ENCODE measurements around the gene GATM. TPM values are rescaled to one million over a fixed set of nuclear protein-coding genes. Genes with fewer than 3 reads are reported as not detected.

GATM gene
- total RNA-seq, 1 experiment from 2014 or later = 4.2 TPM

GRCh38 chr15:45347033-45347432, 31.3 kb downstream of the GATM start:
- Mint-ChIP-seq H3K27me3 (ENCODE audit: unreplicated experiment) (no peaks in the 10 kb centered on the region), H3K27ac (ENCODE audit: unreplicated experiment) (peak overlapping the region; percentile 21), H3K4me1 (ENCODE audit: low read depth, unreplicated experiment) (peaks cover 42% of the 10 kb centered on the region), H3K36me3 (ENCODE audit: insufficient read depth, unreplicated experiment) (peaks cover 4% of the 10 kb centered on the region), H3K4me3 (ENCODE audit: low read depth, unreplicated experiment) (no peak overlapping the region), H3K9me3 (ENCODE audit: low read depth, unreplicated experiment) (no peaks in the 10 kb centered on the region)
- no TSS peak for BruUV-seq (replicated peaks)
- no peak for TF ChIP-seq CTCF (IDR thresholded peaks at IDR 0.05; ENCODE audit: unreplicated experiment)
- peak; percentile 12 for DNase-seq
- intact Hi-C loops (cut with micrococcal nuclease; ENCODE audit: unreplicated experiment) = loop anchor here (5.0 to 10.0 kb wide), 2 partner anchors 40 to 48 kb away; no protein-coding TSS in a partner anchor
- CTCF ChIA-PET = no interaction called here

DNA sequence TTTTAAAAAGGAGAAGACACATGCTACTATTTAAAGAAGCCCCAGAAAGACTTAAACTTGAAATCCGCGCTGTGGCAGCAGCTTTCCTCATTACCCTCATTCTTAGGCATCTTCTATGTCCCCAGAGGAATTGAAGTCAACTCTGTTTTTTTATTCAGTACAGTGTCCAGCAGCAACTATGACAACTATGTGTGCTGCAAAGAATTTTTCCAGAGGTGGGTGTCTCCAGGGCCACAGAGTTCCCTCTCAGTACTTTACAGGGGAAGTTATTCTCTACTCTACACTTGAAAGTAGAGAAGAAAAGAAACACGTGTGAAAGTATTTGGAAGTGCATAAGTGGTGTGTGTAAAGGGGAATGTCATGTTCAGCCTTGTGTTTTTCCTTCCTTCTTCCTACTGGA, 32.0 kb downstream of the GATM start:
- Mint-ChIP-seq H3K36me3 (ENCODE audit: insufficient read depth, unreplicated experiment) (peaks cover 4% of the 10 kb centered on the region), H3K27ac (ENCODE audit: unreplicated experiment) (peak overlapping the region; percentile 21), H3K9me3 (ENCODE audit: low read depth, unreplicated experiment) (no peaks in the 10 kb centered on the region), H3K27me3 (ENCODE audit: unreplicated experiment) (no peaks in the 10 kb centered on the region), H3K4me3 (ENCODE audit: low read depth, unreplicated experiment) (no peak overlapping the region), H3K4me1 (ENCODE audit: low read depth, unreplicated experiment) (peaks cover 42% of the 10 kb centered on the region)
- intact Hi-C loops (cut with micrococcal nuclease; ENCODE audit: unreplicated experiment) = loop anchor here (5.0 to 10.0 kb wide), 2 partner anchors 39 to 48 kb away; no protein-coding TSS in a partner anchor
- CTCF ChIA-PET = no interaction called here
- no peak for DNase-seq
- BruUV-seq (replicated peaks) = no TSS peak
- no peak for TF ChIP-seq CTCF (IDR thresholded peaks at IDR 0.05; ENCODE audit: unreplicated experiment)

DNA sequence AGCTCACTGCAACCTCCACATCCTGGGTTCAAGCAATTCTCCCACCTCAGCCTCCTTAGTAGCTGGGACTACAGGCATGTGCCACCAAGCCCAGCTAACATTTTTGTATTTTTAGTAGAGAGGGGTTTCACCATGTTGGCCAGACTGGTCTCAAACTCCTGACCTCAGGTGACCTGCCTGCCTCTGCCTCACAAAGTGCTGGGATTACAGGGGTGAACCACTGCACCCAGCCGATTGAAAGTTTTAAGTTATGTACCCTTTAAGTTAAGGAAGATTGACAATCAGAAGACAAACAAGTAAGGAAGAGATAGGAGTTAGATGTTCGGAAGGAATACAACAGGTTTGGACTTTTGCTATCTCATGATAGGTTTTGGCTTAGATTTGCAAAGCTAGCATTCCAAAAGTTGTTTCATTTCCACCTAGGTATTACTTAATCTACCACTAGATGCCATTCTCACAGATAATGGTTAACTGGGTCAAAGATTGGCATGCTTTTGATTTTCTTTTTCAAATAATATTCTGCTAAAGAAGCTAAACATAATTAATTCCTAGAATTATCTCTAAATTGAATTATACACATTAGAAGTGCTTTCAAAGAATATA, 35.0 kb downstream of the GATM start:
- no peak overlapping the region for H3K4me3 Mint-ChIP-seq (ENCODE audit: low read depth, unreplicated experiment)
- intact Hi-C loops (cut with micrococcal nuclease; ENCODE audit: unreplicated experiment) = loop anchor here (10.0 kb wide), 1 partner anchor 51 kb away; no protein-coding TSS in a partner anchor
- CTCF ChIA-PET = interaction anchor here (1.5 kb wide), 1 partner anchor 35 kb away, joined by 4 read pairs; the partner anchor contains the start of gene GATM
- H3K4me1 Mint-ChIP-seq (ENCODE audit: low read depth, unreplicated experiment) = peaks cover 32% of the 10 kb centered on the region
- H3K9me3 Mint-ChIP-seq (ENCODE audit: low read depth, unreplicated experiment) = no peaks in the 10 kb centered on the region
- no peaks in the 10 kb centered on the region for H3K27me3 Mint-ChIP-seq (ENCODE audit: unreplicated experiment)
- DNase-seq = no peak
- no peak for TF ChIP-seq CTCF (IDR thresholded peaks at IDR 0.05; ENCODE audit: unreplicated experiment)
- no peak overlapping the region for H3K27ac Mint-ChIP-seq (ENCODE audit: unreplicated experiment)
- H3K36me3 Mint-ChIP-seq (ENCODE audit: insufficient read depth, unreplicated experiment) = peaks cover 4% of the 10 kb centered on the region
- BruUV-seq (replicated peaks) = no TSS peak

- no peaks in the 10 kb centered on the region for H3K9me3 Mint-ChIP-seq (ENCODE audit: low read depth, unreplicated experiment)
- BruUV-seq (replicated peaks) = no TSS peak
- intact Hi-C loops (cut with micrococcal nuclease; ENCODE audit: unreplicated experiment) = loop anchor here (10.0 kb wide), 1 partner anchor 53 kb away; no protein-coding TSS in a partner anchor
- peaks cover 4% of the 10 kb centered on the region for H3K36me3 Mint-ChIP-seq (ENCODE audit: insufficient read depth, unreplicated experiment)
- H3K4me1 Mint-ChIP-seq (ENCODE audit: low read depth, unreplicated experiment) = peaks cover 17% of the 10 kb centered on the region
- no peak for TF ChIP-seq CTCF (IDR thresholded peaks at IDR 0.05; ENCODE audit: unreplicated experiment)
- CTCF ChIA-PET = no interaction called here
- no peaks in the 10 kb centered on the region for H3K27me3 Mint-ChIP-seq (ENCODE audit: unreplicated experiment)
- no peak overlapping the region for H3K4me3 Mint-ChIP-seq (ENCODE audit: low read depth, unreplicated experiment)
- no peak overlapping the region for H3K27ac Mint-ChIP-seq (ENCODE audit: unreplicated experiment)
- no peak for DNase-seq
Measured at GRCh38 chr15:45341790-45342189, 36.6 kb downstream of the GATM start.

All from Calu3 (cell line).